DMS 273 treated with DMSO at 0.1 percent for 48 hours (cell line): ENCODE data around the gene CCHCR1.
"Not testable (repeated sequence)": the region's sequence is repeated elsewhere in the genome, so short reads cannot be mapped to it uniquely, and the experiment has no call there.

Experiments
- DNase-seq: peaks from one replicate; lab custom pipeline; 2025; lab: John Stamatoyannopoulos, UW

The CCHCR1 gene

DNA sequence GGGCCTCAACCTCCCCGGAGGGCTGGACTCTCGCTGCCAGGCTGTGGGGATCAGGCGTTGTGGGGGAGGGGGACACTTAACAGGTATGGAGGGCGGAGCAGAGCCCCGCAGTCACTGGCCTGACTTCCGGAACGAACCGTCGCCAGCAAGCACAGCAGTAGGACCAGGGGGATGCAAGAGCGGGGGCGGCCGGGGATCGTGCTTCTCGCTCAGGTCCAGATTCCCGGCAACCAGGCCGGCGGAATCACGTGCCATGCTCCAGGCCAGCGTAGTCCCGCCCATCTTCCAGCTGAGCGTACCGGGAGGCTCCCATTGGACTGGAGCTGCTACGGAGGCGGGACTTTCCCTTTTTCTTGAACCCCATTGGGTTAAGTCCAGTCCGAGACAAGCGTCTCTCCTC is 22.9 kb upstream of the CCHCR1 start:
- no peak for DNase-seq

- no peak for DNase-seq
Measured at GRCh38 chr6:31179896-31180295, 22.3 kb upstream of the CCHCR1 start.

- DNase-seq, result no peak
Measured at GRCh38 chr6:31179042-31179386, 21.4 kb upstream of the CCHCR1 start.

DNA sequence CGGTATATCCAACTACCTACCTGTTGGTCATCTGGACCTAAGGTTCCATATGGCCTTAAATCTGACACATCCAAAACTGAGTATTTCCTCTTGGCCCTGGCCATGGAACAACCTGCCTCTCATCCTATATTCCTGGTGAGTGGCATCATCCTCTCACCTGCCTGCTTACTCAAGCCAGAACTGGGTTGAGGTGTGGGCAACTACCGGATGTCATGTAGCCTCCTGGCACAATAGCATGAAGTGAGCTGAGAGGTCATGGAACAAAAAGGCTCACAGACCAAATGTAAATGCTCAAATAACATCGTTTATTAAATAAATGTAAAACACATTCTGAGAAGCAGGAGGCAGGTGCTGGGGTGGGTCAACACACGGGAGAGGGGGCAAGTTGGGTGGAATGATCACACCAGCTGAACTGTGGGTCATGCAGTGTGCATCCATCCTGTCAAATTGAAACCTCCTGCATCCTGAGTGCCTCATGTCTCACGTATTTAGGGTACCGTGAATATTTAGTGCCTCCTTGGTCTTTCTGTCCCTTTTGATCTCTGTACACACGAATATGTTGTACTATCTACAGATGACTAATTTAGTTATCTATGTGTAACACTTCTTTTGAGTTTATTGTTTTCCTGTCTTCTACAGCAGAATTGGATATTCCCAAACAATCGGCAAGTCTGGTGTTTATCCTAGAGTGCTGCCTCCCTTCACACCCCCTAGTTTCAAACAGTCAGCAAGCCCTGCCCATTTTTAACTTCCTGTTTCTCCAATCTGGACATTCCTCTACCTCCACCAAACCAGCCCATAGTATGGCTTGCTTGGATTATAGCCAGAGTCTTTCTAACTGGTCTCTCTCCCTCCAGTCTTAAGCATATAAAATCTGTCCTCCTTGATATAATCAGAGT is 20.8 kb upstream of the CCHCR1 start:
- DNase-seq, result no peak

- DNase-seq, result no peak
Measured at GRCh38 chr6:31175971-31176370, 18.4 kb upstream of the CCHCR1 start.

GRCh38 chr6:31174378-31174777 is 16.8 kb upstream of the CCHCR1 start:
- no peak for DNase-seq

- no peak for DNase-seq
Measured at GRCh38 chr6:31173406-31173805, 15.8 kb upstream of the CCHCR1 start.

DNA sequence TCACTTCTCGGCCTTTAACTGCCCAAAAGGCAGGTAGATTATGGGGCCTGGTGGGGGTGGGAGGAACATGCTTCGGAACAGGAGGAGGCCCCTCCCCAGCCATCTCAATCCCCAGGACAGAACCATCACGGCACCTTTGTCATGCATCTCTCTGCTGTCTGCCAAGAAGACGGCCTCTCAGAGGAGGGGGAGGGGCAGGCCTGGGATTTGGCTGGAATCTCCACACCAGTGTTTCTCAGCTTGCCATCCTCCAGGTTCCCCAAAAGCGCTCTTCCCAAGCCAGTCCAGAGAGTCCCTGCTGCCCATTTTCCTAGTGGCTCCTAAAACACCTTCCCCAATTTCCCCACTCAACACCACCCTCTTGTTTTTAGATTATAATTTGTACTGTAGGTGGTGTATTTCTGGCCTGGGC is 15.4 kb upstream of the CCHCR1 start:
- DNase-seq, result no peak

DNA sequence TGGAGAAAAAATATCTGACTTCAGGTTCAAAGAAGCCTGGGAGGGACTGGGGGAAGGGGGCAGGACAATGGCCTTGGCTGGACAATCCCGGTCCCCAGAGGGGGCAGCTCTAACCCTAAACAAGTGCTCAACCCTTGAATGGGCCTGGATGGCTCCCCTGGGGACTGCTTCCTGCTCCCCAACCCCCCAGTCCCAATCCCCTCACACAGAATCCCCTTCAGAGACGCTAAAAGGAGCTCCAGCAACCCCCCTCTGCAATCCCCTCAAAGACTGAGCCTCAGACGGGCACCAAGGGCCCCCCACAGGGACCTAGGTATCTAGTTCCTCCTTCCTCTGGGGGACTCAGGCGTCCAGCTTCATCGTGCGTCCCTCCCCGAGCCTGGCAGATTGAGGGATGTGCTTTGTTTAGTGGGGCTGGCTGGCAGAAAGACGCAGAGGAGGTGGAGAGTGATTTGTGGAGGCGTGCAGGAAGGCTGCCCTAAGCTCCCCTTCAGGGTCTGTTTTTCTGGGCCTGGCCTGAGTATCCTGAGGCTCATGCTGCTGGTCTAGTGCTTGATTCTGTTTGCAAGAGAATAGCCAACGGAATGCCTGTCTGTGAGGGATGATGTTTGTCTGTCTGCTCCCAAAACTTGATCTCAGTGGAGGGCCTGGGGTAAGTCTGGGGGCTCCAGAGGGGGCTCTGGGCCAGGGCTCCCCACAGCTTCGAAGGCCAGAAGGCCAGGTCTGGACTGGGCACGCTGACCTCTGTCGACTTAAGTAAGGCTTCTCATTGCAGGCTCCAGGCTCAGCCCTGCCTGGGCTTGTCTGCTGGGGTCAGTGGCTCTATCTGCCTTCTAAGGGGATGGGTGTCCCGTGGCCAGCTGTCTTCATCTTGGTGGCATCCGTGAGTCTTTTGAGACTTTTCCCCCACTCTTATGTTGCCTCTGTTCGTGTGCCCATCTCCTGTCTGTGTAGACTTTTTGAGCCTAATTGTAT is 14.6 kb upstream of the CCHCR1 start:
- DNase-seq, result no peak

DNA sequence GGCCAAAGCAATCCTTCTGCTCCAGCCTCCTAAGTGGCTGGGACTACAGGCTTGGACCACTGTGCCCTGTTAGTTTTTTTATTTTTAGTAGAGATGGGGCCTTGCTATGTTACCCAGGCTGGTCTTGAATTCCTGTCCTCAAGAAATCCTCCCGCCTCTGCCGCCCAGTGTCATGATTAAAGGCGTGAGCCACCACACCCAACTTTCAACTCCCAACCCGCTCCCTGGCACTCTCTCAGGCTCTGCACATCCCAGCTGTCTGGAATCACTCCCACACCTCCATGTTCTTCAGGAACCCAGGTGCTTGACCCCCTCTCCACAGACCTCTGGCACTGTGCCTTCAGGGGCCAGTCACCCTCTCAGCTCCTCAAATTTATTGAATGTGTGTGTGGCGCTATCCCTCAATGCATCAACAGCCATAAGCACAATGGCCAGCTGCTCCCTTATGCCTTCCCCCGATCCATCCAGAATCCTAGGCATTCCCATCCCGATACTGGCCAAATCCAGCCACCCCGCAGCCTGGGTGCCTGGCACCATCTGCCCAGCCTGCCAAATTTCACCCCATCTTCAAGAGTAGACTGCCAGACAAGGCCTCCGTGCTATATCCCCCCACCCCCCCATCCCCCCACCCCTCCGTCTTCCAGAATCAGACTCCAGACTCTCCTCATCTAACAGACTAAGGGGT is 13.5 kb upstream of the CCHCR1 start:
- no peak for DNase-seq

GRCh38 chr6:31170600-31170881 is 12.9 kb upstream of the CCHCR1 start, which contains the start of gene POU5F1:
POU5F1 (minus strand) TSS chr6:31170682; CDS start chr6:31170620, 62 bp downstream.
- DNase-seq, result no peak

DNA sequence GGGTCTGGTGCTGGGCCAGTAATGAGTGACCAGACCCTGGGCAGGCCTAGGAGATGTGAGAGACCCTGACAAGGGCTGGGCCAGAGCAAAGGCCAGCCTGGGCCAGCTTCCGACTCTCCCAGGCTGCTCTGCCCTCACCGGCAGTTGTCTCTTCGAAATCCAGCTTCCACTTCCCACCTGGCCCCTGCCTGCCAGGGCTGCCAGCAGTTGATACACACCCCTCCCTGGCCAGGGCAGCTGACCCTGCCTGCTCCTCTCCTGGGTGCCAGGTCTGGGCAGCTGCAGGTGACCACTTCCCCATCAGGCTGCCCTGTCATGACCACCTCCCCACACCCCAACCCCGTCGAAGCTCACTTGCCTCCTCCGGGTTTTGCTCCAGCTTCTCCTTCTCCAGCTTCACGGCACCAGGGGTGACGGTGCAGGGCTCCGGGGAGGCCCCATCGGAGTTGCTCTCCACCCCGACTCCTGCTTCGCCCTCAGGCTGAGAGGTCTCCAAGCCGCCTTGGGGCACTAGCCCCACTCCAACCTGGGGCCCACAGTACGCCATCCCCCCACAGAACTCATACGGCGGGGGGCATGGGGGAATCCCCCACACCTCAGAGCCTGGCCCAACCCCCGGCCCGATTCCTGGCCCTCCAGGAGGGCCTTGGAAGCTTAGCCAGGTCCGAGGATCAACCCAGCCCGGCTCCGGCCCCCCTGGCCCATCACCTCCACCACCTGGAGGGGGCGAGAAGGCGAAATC is 12.4 kb upstream of the CCHCR1 start:
- DNase-seq, result not testable (repeated sequence)

- DNase-seq, result no peak
Measured at GRCh38 chr6:31169123-31169857, 11.7 kb upstream of the CCHCR1 start.

DNA sequence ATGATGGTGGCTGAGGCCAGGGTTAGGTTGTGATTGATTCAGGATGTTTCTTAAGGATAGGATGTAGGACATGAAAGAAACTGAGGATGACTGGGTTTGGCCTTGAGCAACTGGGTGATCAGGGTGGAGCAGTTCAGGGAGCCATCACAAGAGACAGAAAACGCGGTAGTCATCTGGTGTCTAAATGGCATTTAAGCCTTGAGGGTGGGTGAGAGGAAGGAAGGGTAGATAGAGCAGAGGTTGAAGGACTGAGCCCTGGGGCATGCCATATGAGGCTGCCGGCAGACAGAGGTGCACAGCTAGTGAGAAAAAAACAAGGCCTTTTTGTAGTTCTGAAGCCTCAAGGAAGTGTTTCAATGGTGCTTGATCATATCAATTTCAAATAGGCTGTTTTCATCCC is 11.0 kb upstream of the CCHCR1 start:
- DNase-seq, result no peak

DNA sequence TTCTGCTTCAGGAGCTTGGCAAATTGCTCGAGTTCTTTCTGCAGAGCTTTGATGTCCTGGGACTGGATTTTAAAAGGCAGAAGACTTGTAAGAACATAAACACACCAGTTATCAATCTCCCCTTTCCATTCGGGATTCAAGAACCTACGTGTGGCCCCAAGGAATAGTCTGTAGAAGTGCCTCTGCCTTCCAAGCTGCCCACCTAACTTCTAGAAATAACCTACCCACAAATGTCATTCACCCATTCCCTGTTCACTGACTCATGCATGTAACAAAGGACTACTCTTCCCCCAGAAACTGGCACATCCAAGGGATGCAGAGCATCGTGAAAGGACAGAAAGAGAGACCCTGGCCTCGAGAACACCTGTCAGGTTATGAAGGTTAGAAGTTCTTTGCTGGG is 8.4 kb upstream of the CCHCR1 start:
- DNase-seq, result no peak

DNA sequence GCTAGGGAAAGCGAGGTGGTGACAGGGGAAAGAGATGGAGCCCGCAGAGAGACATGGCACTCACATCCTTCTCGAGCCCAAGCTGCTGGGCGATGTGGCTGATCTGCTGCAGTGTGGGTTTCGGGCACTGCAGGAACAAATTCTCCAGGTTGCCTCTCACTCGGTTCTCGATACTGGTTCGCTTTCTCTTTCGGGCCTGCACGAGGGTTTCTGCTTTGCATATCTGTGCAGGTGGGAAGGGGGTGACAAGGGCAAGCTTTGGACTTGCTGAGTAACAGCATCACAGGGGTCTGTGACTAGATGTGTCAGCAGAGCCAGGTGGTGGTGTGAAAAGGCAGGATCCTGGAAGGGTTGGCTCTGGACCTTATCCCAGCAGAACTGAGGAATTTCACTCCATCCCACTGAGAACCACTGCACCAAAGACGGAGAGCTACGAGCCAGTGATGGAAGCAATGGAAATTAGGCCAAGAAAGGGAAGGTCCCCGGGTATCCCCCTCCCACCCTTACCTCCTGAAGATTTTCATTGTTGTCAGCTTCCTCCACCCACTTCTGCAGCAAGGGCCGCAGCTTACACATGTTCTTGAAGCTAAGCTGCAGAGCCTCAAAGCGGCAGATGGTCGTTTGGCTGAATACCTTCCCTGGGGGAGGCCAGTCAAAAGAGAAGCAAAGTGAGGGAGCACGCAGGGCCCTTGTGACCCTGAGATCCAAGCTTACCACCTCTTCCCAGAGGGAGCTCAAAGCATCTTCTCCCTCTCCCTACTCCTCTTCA is 7.6 kb upstream of the CCHCR1 start:
- not testable (repeated sequence) for DNase-seq

DNA sequence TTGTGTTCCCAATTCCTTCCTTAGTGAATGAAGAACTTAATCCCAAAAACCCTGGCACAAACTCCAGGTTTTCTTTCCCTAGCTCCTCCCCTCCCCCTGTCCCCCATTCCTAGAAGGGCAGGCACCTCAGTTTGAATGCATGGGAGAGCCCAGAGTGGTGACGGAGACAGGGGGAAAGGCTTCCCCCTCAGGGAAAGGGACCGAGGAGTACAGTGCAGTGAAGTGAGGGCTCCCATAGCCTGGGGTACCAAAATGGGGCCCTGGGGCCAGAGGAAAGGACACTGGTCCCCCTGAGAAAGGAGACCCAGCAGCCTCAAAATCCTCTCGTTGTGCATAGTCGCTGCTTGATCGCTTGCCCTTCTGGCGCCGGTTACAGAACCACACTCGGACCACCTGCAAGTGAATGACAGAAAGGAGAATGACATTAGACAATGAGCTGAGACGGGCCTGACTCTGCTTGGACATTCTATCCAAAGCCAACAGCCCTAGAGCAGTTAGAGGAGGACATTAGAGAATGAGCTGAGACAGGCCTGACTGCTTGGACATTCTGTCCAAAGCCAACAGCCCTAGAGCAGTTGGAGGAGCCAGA is 7.0 kb upstream of the CCHCR1 start:
- DNase-seq, result not testable (repeated sequence)

DNA sequence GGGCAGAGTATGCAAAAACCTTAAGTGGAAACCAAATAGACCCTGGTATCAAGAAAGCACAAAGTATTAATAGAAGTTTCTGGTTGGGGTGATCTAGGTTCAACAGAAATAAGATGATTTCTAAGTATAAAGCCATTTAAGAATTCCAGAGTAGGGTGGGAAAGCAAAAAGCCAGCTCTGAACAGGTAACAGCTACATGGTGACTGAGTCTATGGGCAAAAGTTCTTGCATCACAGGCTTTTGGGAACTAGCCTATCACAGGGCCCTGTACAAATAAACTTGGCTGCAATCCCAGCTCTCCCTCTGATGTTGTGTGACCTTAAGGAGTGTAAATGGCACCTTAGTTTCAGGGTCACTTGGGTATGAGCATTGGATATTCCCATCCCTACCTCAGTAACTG is 6.3 kb upstream of the CCHCR1 start:
- no peak for DNase-seq

DNA sequence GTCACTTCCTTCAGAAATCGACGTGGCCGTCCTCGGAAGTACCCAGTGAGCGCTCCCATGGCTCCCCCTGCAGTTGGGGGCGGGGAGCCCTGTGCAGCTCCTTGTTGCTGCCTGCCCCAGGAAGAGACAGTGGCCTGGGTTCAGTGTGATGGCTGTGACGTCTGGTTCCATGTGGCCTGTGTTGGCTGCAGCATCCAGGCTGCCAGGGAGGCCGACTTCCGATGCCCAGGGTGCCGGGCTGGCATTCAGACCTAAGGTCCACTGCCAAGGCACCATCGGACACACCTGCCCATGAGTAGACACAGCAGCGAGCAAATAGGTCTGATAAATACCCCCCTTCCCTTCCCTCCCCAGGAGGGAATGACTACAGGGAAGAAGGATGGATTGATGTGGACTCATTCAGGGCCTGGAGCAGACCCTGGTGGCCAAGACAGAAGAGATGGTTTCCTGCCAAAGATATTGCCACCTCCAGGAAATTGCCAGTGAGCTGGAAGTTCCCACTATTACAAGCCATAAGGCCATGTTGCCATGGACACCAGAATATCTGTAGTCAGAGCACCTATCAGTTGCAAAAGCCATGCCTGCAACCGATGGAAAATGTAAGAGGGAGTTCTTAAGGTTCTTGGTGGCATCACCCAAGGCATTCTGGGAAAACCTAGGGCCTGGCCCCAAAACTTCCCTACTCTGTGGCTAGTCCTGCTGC is 5.0 kb upstream of the CCHCR1 start:
- no peak for DNase-seq
